Measurements from ENCODE around the gene PAH.

PAH gene

DNA sequence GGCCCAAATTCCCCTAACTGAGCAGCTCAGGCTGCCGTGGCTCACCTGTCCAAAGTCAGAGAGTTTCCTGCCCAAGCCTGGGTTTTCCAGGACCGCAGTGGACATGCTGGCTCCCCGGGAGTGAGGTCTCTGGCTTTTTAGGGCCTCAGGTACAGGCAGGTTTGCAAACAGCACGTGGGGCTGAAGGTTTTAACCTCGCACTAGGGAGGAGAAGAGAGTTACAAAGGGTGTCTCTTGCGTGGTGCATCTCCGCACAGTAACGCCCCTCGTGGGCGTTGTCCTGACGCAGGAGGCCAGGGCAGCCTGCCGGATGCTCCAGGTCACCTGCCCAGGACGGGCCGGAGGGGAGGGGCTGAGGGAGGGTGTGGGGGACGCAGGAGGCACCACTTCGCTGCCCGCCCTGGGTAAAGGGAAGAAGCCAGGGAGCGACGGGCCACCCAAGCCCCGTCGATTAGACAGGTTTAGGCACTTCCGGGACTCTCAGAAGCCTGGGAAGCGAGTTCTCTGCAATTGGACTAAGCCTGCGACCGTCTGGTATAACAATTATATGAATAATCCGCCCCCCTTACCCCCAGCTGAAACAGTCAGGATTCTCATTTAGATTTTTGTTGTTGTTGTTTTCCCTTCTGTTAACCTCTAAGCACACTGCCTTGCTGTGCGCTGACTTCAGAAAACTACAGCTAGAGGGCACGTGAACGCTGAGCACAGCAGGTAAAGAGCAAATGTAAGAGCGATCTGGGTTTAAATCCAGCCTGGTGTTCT is at the start of gene PAH:
Gene PAH, minus strand, starts transcription at position 219 of the 762 bp plus-strand sequence. Its CDS starts 114 bp downstream, at position 105.
- peak in 2 of 10 donors; percentile 52 to 73 for DNase-seq
- intact Hi-C loops (cut with DNase I), result no loop called here

DNA sequence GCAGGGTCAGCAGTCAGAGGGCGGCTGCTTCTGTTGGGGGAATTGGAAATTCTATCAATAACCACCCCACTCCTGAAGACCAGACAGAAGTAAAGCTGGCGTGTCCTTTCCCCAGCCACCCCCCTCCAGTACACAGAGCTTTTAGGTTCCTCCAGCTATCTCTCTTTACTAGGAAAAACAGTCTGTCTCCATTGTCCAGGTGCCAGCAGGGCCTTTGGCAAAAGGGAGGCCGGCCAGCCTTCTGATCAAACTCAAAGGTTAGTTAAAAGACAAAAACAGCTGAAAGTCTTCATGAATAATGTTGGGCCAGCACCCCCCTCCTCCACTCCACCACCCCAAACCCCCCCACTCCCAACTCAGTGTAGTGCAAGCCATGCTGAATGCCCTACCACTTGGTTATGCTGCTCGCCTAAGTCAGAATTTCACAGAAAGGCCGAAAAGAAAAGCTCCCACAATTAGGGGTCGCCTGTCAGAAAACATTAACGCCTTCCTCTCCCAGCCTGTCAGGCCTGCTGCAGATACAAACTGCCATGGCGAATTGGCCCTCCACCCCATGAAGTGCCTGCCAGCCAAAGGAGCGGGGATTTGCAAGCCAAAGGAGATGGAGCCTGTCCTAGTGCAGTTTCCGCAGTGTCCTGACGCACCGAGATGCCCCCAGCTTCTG is 49.3 kb upstream of the PAH start:
- intact Hi-C loops (cut with DNase I), result no loop called here
- peak in 2 of 10 donors; percentile 31 to 71 for DNase-seq

DNA sequence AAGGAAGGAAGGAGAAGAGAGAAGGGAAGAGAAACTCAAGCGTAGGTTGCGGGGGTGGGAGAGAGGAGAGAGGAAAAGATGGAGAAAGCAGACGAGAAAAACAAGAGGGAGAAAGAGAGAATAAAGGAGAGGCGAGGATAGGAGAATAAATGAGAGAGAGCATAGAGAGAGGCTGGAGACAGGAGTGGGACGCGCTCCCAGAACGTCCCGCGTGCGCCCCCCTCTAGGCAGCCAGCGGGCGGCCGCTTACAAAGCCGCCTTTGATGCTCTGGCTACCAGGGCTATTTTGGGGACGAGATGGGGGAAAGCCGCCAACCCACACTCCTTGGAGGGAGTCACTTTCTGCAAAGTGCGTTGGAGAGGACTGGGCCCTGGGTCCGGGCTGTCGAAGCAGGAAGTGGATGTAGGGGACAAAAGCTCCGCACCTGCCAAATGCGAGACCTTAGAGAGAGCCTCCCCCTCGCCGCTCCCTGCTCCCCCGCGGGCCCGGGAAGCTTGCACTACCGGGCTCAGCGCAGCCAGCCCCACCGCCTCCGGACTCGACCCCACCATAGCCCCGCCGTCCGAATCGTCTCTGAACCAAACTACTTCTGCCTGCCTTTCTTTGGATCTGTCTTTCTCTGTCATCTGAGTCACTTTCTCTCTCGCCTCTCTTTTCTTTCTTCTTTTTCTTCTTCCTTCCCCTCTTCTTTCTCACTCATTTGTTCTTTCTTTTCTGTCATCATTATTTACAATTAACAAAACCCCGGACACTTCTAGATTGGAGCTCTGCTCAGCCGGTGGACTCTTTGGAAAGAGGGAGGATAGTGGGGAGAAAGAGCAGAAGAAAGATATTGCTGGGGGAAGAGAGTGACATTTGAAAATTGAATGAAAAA is 48.5 kb upstream of the PAH start:
- intact Hi-C loops (cut with DNase I), result no loop called here
- peak; percentile 26 to 91 (median 56) for DNase-seq

- DNase-seq, result peak in 8 of 10 donors; percentile 32 to 92 (median 64)
- intact Hi-C loops (cut with DNase I), result no loop called here
These were observed 47.8 kb upstream of the PAH start for GRCh38 chr12:102964872-102965271.

- intact Hi-C loops (cut with DNase I), result no loop called here
- no peak for DNase-seq
These were observed 46.8 kb upstream of the PAH start for GRCh38 chr12:102963796-102964195.

GRCh38 chr12:102962986-102963385 is 45.9 kb upstream of the PAH start:
- no peak for DNase-seq
- intact Hi-C loops (cut with DNase I), result no loop called here

DNA sequence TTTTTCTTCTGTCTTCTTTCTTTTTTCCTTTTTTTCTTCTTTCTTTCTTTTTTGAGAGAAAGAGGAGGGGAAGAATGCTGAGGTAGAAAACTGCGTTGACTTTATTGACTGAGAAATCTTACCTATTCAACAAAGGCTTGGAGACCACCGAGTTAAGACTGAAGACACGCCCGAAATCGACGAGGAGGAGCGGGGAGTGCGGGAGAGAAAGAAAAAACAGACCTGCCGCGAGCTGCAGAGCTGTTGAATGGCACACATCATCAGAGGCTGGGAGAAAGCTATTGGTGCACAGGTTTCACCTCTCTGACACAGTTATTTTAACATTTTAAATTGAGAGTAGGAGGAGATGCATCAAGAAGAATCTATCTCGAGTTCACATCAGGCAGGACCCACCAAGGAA is 45.5 kb upstream of the PAH start:
- no peak for DNase-seq
- intact Hi-C loops (cut with DNase I), result no loop called here

- DNase-seq, result no peak
- intact Hi-C loops (cut with DNase I), result no loop called here
These were observed 44.4 kb upstream of the PAH start for GRCh38 chr12:102961466-102961855.

GRCh38 chr12:102960766-102961465 is 43.9 kb upstream of the PAH start:
- DNase-seq, result peak; percentile 25 to 93 (median 66)
- intact Hi-C loops (cut with DNase I), result no loop called here

- intact Hi-C loops (cut with DNase I), result no loop called here
- no peak for DNase-seq
These were observed 42.3 kb upstream of the PAH start for GRCh38 chr12:102959391-102959790.

GRCh38 chr12:102958830-102959176 is 41.8 kb upstream of the PAH start:
- intact Hi-C loops (cut with DNase I), result no loop called here
- no peak for DNase-seq

DNA sequence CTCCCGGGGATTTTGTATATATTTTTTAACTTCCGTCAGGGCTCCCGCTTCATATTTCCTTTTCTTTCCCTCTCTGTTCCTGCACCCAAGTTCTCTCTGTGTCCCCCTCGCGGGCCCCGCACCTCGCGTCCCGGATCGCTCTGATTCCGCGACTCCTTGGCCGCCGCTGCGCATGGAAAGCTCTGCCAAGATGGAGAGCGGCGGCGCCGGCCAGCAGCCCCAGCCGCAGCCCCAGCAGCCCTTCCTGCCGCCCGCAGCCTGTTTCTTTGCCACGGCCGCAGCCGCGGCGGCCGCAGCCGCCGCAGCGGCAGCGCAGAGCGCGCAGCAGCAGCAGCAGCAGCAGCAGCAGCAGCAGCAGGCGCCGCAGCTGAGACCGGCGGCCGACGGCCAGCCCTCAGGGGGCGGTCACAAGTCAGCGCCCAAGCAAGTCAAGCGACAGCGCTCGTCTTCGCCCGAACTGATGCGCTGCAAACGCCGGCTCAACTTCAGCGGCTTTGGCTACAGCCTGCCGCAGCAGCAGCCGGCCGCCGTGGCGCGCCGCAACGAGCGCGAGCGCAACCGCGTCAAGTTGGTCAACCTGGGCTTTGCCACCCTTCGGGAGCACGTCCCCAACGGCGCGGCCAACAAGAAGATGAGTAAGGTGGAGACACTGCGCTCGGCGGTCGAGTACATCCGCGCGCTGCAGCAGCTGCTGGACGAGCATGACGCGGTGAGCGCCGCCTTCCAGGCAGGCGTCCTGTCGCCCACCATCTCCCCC is 41.2 kb upstream of the PAH start:
- intact Hi-C loops (cut with DNase I), result no loop called here
- peak in 7 of 10 donors; percentile 29 to 91 (median 41) for DNase-seq

- intact Hi-C loops (cut with DNase I), result loop anchor here (2.0 kb wide), 1 partner anchor 55 kb away; no protein-coding TSS in a partner anchor
- DNase-seq, result peak in 9 of 10 donors; percentile 37 to 92 (median 50)
These were observed 40.5 kb upstream of the PAH start, which contains the start of gene ASCL1 for GRCh38 chr12:102957339-102958050. TSS of gene ASCL1 (plus strand) at chr12:102957674. CDS start at chr12:102958245, 571 bp downstream.

GRCh38 chr12:102956738-102957327 is 39.8 kb upstream of the PAH start:
- intact Hi-C loops (cut with DNase I), result loop anchor here (2.0 kb wide), 1 partner anchor 56 kb away; no protein-coding TSS in a partner anchor

DNA sequence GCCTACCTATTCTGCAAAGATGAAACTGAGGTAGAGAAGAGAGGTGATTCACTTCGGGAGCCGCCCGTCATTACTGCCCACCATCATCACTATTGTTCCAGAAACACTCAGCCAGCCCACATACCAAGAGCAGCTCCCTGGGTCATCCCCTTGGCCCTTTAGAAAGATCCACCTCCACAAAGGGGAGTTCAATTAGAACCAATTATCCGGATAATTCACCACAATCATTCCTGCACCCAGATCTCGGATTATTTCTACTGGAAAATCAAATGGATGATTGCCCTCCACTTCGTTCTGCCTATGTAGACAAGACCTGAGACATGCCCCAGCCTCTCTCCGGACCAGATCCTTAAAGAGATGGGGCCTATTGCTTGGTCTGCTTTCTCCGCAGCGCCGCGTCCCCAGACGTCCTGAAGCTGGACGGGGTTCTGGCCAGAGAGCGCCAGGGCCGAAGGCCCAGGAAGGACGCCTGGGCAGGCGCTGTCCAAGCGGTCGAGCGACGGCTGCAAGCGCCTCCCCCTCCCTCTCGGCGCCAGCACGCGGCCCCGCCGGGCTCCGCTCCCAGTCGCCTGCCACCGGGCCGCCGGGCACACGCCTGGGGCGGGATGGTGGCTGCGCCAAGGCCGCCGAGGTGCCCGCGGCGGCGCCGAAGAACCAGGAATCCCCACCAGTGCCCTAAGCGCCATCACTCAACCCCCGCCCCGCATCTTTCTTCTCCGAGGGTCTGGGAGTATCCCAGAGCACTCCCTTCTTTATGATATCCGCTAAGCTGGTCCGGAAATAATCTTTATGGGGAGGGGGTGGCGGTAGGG is 39.1 kb upstream of the PAH start:
- DNase-seq, result peak in 7 of 10 donors; percentile 44 to 91 (median 59)
- intact Hi-C loops (cut with DNase I), result loop anchor here (2.0 kb wide), 1 partner anchor 57 kb away; no protein-coding TSS in a partner anchor

More at GRCh38 chr12:102956738-102957327, 39.8 kb upstream of the PAH start:
- DNase-seq, result no peak

GRCh38 chr12:102954134-102954533 is 37.1 kb upstream of the PAH start:
- intact Hi-C loops (cut with DNase I), result no loop called here
- DNase-seq, result no peak

GRCh38 chr12:102953221-102953620 is 36.2 kb upstream of the PAH start:
- intact Hi-C loops (cut with DNase I), result no loop called here
- DNase-seq, result no peak
